Activated CD8-positive, alpha-beta memory T cell treated with anti-CD3 and anti-CD28 coated beads, Interleukin-2, amount 50 U/mL, for 24 hours (primary cell): ENCODE measurements around the gene SLC22A16.
"Not testable (repeated sequence)": the region's sequence is repeated elsewhere in the genome, so short reads cannot be mapped to it uniquely, and the experiment has no call there.

Source experiments
- DNase-seq: peaks from one replicate; pipeline ENCODE4 v3.0.0-alpha.2; 2020; ENCODE audit errors: extremely low read depth

SLC22A16 gene

GRCh38 chr6:110490110-110490509 is 13.7 kb upstream of the SLC22A16 start:
- no peak for DNase-seq

GRCh38 chr6:110488606-110489190 is 12.3 kb upstream of the SLC22A16 start:
- no peak for DNase-seq

DNA sequence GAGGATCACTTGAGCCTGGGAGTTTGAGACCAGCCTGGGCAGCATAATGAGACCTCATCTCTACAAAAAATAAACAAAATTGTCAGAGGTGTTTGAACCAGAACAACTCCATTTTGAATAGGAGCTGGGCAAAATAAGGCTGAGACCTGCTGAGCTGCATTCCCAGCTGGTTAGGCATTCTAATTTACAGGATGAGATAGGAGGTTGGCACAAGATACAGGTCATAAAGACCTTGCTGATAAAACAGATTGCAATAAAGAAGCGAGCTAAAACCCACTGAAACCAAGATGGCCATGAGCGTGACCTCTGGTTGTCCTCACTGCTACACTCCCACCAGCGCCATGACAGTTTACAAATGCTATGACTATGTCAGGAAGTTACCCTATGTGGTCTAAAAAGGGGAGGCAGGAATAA is 11.6 kb upstream of the SLC22A16 start:
- not testable (repeated sequence) for DNase-seq

GRCh38 chr6:110486756-110487155 is 10.3 kb upstream of the SLC22A16 start:
- DNase-seq: no peak

DNA sequence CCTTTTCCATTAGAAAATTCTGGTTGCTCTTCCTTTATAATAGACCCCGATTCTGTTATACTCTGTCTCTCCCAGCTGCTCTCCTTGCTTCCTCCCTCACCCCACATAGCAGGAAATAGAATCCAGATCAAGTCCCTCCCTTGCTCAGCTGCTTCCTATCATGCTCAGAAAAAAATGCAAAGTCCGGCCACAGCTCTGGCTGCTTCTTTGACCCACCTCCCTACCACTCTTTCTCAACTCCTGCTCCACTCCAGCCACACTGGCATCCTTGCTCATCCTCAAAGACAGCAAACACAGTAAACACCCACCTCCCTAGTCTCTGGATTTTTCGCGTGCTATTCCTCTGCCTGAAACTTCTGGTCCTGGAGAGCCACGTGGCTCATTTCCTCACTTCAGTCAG is 9.1 kb upstream of the SLC22A16 start:
- no peak for DNase-seq

DNA sequence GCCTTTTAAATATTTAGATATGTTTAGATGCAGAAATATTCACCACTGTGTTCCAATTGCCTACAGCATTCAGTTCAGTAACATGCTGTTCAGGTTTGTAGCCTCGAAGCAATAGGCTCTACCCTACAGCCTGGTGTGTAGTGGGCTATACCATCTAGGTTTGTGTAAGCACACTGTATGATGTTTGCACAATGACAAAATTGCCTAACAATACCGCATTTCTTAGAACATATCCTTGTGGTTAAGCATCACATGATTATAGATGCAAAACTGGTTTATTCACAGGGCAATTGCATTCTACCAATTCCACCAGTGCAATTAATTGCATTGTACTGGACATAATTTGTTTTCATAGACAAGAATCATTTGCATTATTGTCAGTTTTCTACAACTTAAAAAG is 7.9 kb upstream of the SLC22A16 start:
- DNase-seq: no peak

GRCh38 chr6:110482774-110483400 is 6.5 kb upstream of the SLC22A16 start:
- no peak for DNase-seq

- DNase-seq: no peak
Observed at GRCh38 chr6:110481081-110481480, 4.7 kb upstream of the SLC22A16 start.

DNA sequence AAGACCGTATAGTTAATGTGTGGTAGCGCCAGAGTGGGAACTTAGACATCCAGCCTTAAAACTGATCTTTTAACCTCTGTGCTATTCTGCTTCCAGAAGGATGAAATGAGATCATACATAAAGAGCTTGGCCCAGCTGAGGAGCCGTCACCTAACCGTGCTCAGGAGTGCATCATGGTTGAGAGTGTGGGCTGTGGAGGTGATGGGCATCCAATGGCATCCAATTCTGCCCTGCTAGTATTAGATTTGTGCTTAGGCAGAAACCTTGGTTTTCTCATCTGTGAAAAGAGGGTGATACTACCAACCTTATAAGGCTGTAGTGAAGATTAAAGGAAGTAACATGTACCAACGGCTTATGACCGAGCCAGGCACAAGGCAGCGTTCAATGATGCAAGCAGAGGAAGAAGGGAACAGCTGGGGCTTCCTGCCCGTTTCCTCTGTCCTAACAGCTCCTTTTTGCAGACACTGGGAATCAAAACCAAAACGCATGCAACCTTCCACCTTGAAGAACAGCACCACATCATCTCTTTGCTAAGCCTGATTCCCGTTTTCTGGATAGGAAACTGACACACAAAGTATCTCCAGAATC is 1.3 kb downstream of the SLC22A16 start:
- DNase-seq: no peak

- DNase-seq: no peak
Observed at GRCh38 chr6:110474500-110474899, 1.9 kb downstream of the SLC22A16 start.

GRCh38 chr6:110472739-110473138 is 3.7 kb downstream of the SLC22A16 start:
- DNase-seq: no peak

GRCh38 chr6:110471726-110472365 is 4.6 kb downstream of the SLC22A16 start:
- no peak for DNase-seq

DNA sequence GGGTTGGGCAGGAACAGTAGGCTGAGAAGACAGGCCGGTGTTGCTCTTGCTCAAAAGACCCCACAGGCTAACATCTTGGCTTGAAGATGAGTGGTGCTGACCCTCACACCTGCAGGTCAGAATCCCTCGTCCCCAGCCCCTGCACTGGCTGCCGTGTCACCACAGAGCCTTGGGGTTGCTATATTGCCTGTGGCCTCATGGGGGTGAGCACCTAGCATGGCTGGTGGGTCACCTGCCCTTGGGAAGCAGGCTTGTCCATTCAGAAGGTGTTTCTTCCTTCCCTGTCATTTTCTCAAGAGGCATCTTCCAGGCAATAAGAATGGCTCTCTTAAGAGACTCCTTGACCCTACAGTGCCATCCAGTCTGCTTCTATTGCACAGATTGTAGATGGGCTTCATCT is 7.7 kb downstream of the SLC22A16 start:
- DNase-seq: no peak

DNA sequence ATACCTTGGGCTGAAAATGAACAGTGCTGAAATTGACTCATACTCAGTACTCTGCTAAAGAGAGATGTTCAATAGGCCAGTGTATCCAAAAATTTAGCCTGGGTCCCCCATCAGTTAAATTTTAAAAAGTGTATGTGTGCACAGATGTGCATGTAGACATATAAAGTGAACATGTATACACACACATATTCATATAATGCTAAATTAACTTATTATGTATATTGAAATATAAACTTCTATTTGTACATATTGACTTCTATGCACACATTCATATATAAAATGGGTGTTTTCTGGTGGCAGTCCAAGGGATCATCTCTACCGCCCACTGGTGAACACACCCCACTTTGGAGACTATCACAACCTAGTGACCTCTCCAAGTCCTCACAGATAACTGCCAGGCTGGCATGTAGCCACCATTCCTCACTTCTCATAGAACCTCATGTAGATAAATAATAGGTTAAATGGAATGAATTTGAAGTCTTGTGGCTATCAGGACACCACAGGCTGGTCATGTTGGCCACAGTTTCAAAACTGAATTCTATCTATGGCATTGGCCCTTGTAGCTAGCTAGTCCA is 8.8 kb downstream of the SLC22A16 start:
- no peak for DNase-seq

- DNase-seq: no peak
Observed at GRCh38 chr6:110462884-110463481, 13.4 kb downstream of the SLC22A16 start.

DNA sequence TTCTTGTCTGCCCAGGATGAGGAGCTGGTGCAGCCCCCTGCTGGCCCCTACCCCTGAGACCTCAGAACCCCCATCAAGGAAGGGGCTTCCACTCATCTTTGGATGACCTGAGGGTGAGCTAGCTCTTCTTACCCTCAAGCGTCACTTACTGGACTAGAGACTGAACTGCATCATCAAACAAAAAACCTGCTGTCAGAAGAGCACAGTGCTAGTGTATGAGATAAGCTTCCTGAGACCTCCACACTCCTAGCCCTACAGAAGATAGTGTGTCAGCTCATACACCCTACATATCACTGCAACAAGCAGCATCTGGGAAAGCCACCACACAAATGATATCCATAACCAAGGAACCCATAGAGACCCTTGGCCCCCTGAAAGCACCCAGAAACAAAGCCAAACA is 15.0 kb downstream of the SLC22A16 start:
- no peak for DNase-seq

- DNase-seq: no peak
Observed at GRCh38 chr6:110459137-110459536, 17.3 kb downstream of the SLC22A16 start.

GRCh38 chr6:110458476-110458875 is 17.9 kb downstream of the SLC22A16 start:
- no peak for DNase-seq

DNA sequence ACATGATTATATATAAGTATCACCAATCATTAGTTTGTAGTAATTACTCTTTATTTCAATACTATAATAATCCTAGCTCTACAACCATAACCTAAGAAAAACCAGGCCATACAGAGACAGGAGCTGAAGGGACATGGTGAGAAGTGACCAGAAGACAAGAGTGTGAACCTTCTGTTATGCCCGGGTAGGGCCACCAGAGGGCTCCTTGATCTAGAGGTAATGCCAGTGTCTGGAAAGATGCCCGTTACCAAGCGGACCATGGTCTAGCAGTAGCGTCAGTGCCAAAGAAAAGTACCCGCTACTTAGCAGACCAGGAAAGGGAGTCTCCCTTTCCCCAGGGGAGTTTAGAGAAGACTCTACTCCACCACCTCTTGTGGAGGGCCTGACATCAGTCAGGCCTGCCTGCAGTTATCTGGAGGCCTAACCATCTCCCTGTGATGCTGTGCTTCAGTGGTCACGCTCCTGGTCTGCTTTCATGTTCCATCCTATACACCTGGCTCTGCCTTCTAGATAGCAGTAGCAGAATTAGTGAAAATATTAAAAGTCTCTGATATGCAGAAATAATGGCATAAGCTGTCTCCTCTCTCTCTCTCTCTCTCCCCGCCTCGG is 18.7 kb downstream of the SLC22A16 start:
- DNase-seq: not testable (repeated sequence)

DNA sequence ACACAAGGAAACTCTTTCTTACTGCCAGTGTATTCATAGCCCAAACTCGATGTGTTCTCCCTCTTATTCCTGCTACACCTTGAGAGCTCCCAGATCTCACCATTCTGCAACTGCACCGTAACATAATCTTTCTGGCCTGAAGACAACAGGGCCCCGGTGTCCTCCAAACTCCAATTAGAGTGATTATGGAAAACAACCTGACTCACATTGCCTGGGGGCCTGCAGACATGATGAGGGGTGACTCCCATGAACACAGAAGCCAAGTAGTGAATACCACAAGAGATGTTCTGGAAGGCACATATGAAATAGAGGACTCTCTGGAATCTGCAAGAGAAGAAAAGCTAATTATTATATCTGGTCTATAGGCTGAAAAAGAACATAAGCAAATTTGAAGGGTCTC is 19.7 kb downstream of the SLC22A16 start:
- DNase-seq: no peak

- DNase-seq: no peak
Observed at GRCh38 chr6:110449541-110449895, 26.9 kb downstream of the SLC22A16 start.
